Coronary artery (tissue), 2 donors: ENCODE measurements around the gene MATCAP1.

ENCODE experiments used
- DNase-seq: peaks from one replicate; pipeline ENCODE4 v3.0.0-alpha.2; 2017; ENCODE audit warnings: low spot score
- H3K27ac ChIP-seq, 2 donors: fragments of 200-600 bp; sonication (generic); one replicate each; pipeline ENCODE4 v1.5.1; 2016 to 2019
- H3K4me3 ChIP-seq: fragments of 200-600 bp; sonication (generic); 2 replicates; pipeline ENCODE4 v1.5.1; 2016; ENCODE audit warnings: mild to moderate bottlenecking, moderate library complexity
- TF ChIP-seq, protein P1 (sequence below): fragments of 200-600 bp; sonication (generic); IDR thresholded peaks from one replicate; pipeline ENCODE4 v1.5.1; 2019; ENCODE audit warnings: antibody characterized with exemption

MATCAP1 gene

DNA sequence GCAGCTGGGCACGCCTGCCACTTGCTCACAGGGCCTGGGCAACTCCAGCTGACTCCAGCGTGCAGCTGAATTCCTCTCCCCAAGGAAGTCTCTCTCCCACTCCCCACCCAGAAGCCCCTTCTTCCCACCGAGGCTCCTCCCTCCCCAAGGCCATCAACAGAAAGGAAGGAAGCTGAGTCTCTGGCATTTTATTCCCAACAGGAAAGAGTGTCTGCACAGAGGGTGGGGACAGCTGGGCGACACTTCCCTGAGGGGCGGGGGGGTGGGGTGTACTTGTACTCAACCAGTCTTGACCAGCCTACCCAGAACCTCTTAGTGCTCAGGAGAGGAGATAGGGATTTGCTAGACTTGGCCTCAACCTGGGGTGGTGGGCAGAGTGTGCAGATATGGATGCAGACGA lies 6.3 kb upstream of the MATCAP1 start, which contains the start of gene EXOC3L1:
Gene EXOC3L1 (minus strand): TSS at position 96 of the 400 bp plus-strand sequence. CDS start 460 bp downstream, outside the sequence.
- Histone ChIP-seq H3K27ac (no peak within 1 kb of the TSS), H3K4me3 (no peak within 1 kb of the TSS)

DNA sequence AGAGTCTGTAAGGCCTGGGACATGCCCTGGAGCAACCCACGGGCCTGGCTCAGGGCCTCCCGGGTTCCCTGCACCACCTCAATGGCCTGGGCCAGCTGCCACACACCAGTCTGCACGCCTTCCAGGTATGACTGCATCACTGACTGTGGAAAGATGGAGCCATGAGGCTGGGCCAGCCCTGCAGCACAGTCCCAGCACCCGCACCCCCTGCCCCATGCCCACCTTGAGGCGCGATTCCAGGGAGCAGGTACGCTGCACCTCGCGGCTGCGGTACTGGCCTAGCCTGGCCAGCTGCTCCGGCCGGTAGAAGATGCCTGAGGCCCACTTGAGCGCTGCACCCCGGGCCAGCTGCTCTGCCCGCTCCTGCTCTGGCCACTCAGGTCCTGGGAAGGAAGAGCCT lies 5.0 kb upstream of the MATCAP1 start:
- H3K4me3 ChIP-seq, result no peak overlapping the region
- TF ChIP-seq, protein P1, sequence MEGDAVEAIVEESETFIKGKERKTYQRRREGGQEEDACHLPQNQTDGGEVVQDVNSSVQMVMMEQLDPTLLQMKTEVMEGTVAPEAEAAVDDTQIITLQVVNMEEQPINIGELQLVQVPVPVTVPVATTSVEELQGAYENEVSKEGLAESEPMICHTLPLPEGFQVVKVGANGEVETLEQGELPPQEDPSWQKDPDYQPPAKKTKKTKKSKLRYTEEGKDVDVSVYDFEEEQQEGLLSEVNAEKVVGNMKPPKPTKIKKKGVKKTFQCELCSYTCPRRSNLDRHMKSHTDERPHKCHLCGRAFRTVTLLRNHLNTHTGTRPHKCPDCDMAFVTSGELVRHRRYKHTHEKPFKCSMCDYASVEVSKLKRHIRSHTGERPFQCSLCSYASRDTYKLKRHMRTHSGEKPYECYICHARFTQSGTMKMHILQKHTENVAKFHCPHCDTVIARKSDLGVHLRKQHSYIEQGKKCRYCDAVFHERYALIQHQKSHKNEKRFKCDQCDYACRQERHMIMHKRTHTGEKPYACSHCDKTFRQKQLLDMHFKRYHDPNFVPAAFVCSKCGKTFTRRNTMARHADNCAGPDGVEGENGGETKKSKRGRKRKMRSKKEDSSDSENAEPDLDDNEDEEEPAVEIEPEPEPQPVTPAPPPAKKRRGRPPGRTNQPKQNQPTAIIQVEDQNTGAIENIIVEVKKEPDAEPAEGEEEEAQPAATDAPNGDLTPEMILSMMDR, result no peak
- H3K27ac ChIP-seq, result no peak overlapping the region
- no peak for DNase-seq

More for the DNA sequence above, 6.3 kb upstream of the MATCAP1 start, which contains the start of gene EXOC3L1:
- DNase-seq, result no peak
- TF ChIP-seq, protein P1, result no peak

- Histone ChIP-seq H3K27ac (no peak overlapping the region), H3K4me3 (no peak overlapping the region)
- TF ChIP-seq, protein P1, result no peak
- no peak for DNase-seq
These were observed 4.6 kb upstream of the MATCAP1 start for GRCh38 chr16:67188323-67188722.

- H3K27ac ChIP-seq, result no peak overlapping the region
- no peak overlapping the region for H3K4me3 ChIP-seq
- no peak for DNase-seq
- TF ChIP-seq, protein P1, result no peak
These were observed 3.6 kb upstream of the MATCAP1 start for GRCh38 chr16:67187175-67187890.

DNA sequence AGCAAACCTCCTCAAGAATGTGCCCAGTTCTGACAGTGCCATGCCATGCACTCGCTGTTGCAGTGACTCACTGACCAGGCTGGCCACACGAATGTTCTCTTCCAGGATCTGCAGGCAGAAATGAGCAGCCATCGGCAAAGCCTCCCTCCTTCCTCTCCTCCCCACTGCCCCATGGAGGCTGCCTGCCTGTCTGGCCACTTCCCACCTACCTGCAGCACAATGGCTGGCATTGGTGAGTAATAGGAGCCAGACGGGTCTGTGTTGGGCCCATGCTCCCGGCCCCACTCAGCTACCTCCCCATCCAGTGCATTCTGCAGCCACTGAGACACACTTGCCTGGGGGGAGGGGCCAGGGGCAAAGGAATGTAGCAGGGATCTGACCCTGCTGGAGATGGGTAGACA lies 2.8 kb upstream of the MATCAP1 start:
- TF ChIP-seq, protein P1, result no peak
- DNase-seq, result no peak
- no peak overlapping the region for H3K4me3 ChIP-seq
- no peak overlapping the region for H3K27ac ChIP-seq

- H3K4me3 ChIP-seq, result peak overlapping the region; percentile 97
- TF ChIP-seq, protein P1, result peak; percentile 11
- DNase-seq, result no peak
- H3K27ac ChIP-seq, result peak overlapping the region in 1 of 2 donors; percentile 28
These were observed 1.9 kb upstream of the MATCAP1 start for GRCh38 chr16:67185651-67186134.
